GM12872 (cell line): ENCODE data around the gene KLHL33.

Experiments
- TF ChIP-seq, protein P1 (sequence below): IDR thresholded peaks from 3 replicates; pipeline ENCODE4 v1.5.1; 2011; ENCODE audit warnings: low read depth, mild to moderate bottlenecking, low read length, moderate library complexity; ENCODE audit not compliant: insufficient read depth

Gene KLHL33

DNA sequence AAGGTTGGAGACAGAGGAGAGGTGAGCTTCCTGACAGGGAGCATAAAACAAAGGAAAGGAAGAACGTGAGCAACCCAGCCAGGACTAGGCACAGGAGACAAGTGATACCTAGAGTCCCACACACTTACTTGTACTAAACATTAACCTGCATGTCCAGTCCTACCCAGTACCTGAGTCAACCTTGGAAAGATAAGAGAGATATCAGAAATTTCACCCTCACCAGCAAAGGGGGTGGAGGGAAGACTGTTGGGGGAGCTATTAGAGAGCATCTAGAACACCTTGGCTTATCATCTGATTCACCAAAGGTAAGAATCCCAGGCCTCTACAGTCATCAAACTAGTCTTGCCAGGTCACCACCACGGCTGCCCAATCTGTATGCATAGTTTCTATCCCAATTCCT, 11.1 kb downstream of the KLHL33 start:
- TF ChIP-seq, protein P1, sequence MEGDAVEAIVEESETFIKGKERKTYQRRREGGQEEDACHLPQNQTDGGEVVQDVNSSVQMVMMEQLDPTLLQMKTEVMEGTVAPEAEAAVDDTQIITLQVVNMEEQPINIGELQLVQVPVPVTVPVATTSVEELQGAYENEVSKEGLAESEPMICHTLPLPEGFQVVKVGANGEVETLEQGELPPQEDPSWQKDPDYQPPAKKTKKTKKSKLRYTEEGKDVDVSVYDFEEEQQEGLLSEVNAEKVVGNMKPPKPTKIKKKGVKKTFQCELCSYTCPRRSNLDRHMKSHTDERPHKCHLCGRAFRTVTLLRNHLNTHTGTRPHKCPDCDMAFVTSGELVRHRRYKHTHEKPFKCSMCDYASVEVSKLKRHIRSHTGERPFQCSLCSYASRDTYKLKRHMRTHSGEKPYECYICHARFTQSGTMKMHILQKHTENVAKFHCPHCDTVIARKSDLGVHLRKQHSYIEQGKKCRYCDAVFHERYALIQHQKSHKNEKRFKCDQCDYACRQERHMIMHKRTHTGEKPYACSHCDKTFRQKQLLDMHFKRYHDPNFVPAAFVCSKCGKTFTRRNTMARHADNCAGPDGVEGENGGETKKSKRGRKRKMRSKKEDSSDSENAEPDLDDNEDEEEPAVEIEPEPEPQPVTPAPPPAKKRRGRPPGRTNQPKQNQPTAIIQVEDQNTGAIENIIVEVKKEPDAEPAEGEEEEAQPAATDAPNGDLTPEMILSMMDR: no peak

DNA sequence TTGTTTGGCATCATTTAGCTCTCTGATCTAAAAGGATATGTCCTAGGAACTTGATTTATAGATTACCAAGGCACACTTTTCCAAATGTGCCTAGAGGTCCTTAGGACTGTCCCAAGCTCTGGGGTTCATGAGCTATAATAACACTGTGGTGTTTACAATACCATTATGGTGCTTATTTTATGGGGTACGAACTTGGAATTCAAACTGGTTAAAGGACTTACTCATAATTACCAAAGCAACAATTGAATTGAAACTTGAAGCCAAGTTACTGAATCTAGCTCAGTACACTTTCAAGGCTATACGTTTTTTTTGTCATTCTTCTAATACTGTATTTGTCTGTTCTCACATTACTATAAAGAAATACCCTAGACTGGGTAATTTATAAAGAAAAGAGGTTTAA, 13.1 kb downstream of the KLHL33 start:
- TF ChIP-seq, protein P1: no peak

DNA sequence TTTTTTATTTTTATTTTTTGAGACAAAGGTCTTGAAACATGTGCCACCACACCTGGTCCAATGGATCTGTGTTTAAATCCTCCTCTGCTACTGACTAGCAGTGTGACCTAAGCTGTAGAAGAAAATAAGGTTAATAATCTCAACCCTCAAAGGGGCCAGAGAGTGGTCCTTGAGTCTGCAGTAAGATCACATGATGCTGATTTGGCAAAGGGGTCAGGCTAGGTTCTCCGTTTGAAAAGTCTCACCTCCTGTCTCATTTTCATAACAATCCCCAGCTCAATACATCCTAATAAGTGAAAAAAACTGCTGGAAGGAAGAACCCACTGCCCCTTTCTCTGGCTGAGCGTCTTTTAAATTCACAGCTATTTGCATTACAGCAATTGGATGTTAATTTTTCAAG, 14.7 kb downstream of the KLHL33 start:
- TF ChIP-seq, protein P1: no peak

DNA sequence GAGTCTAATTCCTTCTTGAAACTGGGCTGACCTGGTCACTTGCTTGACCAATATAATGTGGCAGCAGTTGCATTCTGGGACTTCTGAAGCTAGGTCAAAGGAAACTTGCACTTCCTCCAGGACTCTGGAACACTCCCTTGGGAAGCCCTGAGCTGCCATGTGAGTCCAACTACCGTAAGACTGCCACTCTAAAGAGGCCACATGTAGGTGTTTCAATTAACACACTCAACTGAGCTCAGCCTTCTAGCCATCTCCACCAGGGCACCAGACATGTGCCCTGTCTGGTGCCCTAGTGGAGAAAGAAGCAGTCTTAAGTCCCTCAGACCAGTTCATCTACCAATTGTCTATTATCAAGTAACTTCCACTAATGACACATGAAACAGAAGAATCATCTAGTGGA, 16.5 kb downstream of the KLHL33 start:
- TF ChIP-seq, protein P1: no peak

DNA sequence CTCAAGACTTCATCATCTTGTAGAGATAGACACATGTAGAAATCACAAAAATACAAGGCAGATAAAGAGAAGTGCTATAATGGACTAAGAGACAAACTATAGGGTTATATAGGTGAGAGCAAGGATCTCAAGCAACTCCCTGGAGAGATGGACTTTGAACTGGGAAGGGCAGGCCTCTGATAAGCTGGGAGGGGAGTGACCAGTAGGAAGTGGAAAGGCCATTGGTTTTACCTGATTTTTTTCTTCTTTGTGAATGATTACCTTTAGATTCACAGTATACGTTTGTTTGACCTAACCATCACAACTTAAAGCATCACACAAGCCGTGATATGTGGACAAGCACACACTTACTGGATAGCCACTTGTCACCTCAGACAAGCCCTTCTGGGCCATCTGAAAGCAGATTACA, 17.5 kb downstream of the KLHL33 start:
- TF ChIP-seq, protein P1: no peak

DNA sequence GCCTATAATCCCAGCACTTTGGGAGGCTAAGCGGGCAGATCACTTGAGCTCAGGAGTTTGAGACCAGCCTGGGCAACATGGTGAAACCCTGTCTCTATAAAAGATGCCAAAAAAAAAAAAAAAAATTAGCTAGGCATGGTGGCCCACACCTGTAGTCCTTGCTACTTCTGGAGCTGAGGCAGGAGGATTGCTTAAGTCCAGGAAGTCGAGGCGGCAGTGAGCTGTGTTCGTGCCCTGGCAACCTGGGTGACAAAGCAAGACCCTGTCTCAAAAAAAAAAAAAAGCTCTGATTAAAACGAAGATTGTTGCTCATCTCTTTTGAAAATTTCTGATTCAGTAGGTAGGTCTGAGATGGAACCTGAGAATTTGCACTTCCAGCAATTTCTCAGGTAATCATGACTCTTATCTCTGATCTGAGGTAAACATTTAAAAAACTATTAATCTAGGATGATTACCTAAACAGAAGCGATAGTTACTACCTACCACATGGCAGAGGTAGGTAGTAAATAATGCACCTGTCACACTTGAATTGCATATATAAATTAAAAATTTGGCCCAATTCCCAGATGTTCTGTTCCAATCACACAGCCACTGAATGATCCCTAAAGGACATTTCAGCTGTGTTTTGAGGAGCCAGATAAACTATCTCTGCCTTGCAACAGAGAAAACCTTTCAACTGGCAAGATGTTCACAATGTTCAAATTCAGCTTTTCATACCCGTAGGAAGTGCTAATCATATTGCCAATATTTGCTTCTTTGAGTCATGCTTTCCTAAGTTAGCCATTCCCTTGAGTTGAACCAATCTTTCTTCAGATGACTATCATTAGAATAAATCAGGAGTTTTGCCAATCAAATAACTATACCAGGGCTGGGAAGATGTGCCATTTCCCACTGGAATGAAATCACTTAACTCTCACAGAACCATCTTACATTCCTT, 18.4 kb downstream of the KLHL33 start:
- TF ChIP-seq, protein P1: no peak

DNA sequence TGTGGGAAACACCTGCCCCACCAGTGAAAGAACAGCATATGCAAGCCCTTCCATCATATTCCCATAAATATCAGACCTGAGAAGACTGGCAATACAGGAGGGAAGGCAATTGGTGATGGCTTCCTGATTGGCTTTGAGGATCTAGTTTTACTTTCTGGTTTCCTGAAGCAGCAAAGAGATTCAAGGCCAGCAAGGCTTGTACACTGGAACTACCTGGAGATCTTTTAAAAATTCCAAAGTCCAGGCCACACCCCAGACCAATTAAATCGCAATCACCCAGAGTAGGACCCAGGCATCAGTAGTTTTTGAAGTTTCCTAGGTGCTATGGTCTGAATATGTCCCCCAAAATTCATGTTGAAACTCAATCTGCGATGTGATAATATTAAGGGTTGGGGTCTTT, 19.7 kb downstream of the KLHL33 start:
- TF ChIP-seq, protein P1: no peak
